ENCODE results near the gene EPHB3. TPM values are rescaled to one million over a fixed set of nuclear protein-coding genes. Genes with fewer than 3 reads are reported as not detected.

EPHB3 gene
- total RNA-seq, 2 experiments from 2014 or later: 0.19 to 0.22 TPM

- H3K4me1 Mint-ChIP-seq (ENCODE audit: low read depth): no peaks in the 10 kb centered on the region
- ATAC-seq (ENCODE audit: poor library complexity) (no peak), DNase-seq (no peak)
- Histone ChIP-seq H3K4me1 (ENCODE audit: insufficient read depth, low read length) (no peaks in the 10 kb centered on the region), H3K9me3 (ENCODE audit: control insufficient read depth in 1 of 2, insufficient read depth in 1 of 2, low read length in 2 of 2) (peaks cover 0 to 3% of the 10 kb centered on the region in 2 experiments), H3K36me3 (ENCODE audit: insufficient read depth, low read length) (no peaks in the 10 kb centered on the region), H3K27ac (ENCODE audit: low read depth in 1 of 2, low read length in 2 of 2) (no peak overlapping the region), H3K27me3 (ENCODE audit: control insufficient read depth in 1 of 2, insufficient read depth in 2 of 2, low read length in 2 of 2) (peaks cover 8 to 12% of the 10 kb centered on the region in 2 experiments), H3K4me3 (ENCODE audit: low read length) (no peak overlapping the region)
- intact Hi-C loops (cut with DNase I, micrococcal nuclease): no loop called here
- no peak for TF ChIP-seq CTCF (IDR thresholded peaks at IDR 0.05)
- POLR2A ChIA-PET: interaction anchor here (0.9 kb wide), 1 partner anchor 135 kb away, joined by 3 read pairs; the partner anchor contains the start of gene MAGEF1
- no peak overlapping the region for H3K4me3 Mint-ChIP-seq
- H3K9me3 Mint-ChIP-seq: no peaks in the 10 kb centered on the region
- H3K27ac Mint-ChIP-seq: no peak overlapping the region
- H3K27me3 Mint-ChIP-seq: peaks cover 21% of the 10 kb centered on the region
- CTCF ChIA-PET: interaction anchor here (1.1 to 1.4 kb wide), 2 partner anchors 15 to 63 kb away, joined by 3 to 4 read pairs; partner anchors contain the start of gene EPHB3
- no peaks in the 10 kb centered on the region for H3K36me3 Mint-ChIP-seq (ENCODE audit: low read depth)
Observed at GRCh38 chr3:184576457-184577240, 15.1 kb downstream of the EPHB3 start.

DNA sequence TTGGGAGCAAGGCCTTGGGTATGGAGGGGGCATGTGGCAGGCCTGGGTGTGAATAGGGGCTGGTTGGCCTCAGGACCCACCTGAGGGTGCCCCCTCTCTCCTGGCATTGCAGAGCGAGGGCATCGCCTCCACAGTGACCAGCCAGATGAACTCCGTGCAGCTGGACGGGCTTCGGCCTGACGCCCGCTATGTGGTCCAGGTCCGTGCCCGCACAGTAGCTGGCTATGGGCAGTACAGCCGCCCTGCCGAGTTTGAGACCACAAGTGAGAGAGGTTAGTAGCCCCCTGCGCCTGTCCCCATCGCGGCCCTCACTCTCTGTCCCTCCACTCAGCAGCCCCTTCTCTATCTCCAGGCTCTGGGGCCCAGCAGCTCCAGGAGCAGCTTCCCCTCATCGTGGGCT, 16.0 kb downstream of the EPHB3 start:
- ATAC-seq (ENCODE audit: poor library complexity) (no peak), DNase-seq (no peak)
- no peak for TF ChIP-seq CTCF (IDR thresholded peaks at IDR 0.05)
- H3K4me3 Mint-ChIP-seq: no peak overlapping the region
- H3K27ac Mint-ChIP-seq: no peak overlapping the region
- no peaks in the 10 kb centered on the region for H3K9me3 Mint-ChIP-seq
- H3K36me3 Mint-ChIP-seq (ENCODE audit: low read depth): no peaks in the 10 kb centered on the region
- Histone ChIP-seq H3K4me3 (ENCODE audit: low read length) (no peak overlapping the region), H3K4me1 (ENCODE audit: insufficient read depth, low read length) (no peaks in the 10 kb centered on the region), H3K9me3 (ENCODE audit: control insufficient read depth in 1 of 2, insufficient read depth in 1 of 2, low read length in 2 of 2) (peaks cover 0 to 3% of the 10 kb centered on the region in 2 experiments), H3K27ac (ENCODE audit: low read depth in 1 of 2, low read length in 2 of 2) (no peak overlapping the region), H3K36me3 (ENCODE audit: insufficient read depth, low read length) (no peaks in the 10 kb centered on the region), H3K27me3 (ENCODE audit: control insufficient read depth in 1 of 2, insufficient read depth in 2 of 2, low read length in 2 of 2) (peaks cover 12% of the 10 kb centered on the region in 2 experiments)
- ChIA-PET CTCF (interaction anchor here (1.1 to 1.4 kb wide), 2 partner anchors 16 to 64 kb away, joined by 3 to 4 read pairs; partner anchors contain the start of gene EPHB3), POLR2A (no interaction called here)
- H3K4me1 Mint-ChIP-seq (ENCODE audit: low read depth): no peaks in the 10 kb centered on the region
- intact Hi-C loops (cut with DNase I, micrococcal nuclease): no loop called here
- H3K27me3 Mint-ChIP-seq: peaks cover 18% of the 10 kb centered on the region

DNA sequence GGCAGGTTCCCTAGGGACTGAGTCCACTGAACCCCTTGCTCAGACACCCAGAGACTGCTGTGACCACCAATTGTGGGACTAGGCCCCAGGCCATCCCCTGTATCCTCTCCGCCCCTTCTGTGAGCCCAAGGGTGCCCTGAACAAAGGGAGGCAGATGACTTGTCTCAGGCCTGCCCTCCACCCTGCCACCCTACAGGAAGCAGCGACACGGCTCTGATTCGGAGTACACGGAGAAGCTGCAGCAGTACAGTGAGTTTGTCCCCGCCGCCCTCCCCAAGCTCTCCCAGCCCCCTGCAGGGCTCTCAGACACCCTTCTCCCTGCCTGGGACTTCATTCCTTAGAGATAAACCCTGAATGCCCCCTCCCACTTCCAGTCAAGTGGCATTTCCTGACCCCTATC, 16.6 kb downstream of the EPHB3 start:
- ChIA-PET CTCF (interaction anchor here (1.4 kb wide), 1 partner anchor 17 kb away, joined by 4 read pairs; the partner anchor contains the start of gene EPHB3), POLR2A (no interaction called here)
- Histone ChIP-seq H3K27ac (ENCODE audit: low read depth in 1 of 2, low read length in 2 of 2) (no peak overlapping the region), H3K36me3 (ENCODE audit: insufficient read depth, low read length) (no peaks in the 10 kb centered on the region), H3K4me3 (ENCODE audit: low read length) (no peak overlapping the region), H3K9me3 (ENCODE audit: control insufficient read depth in 1 of 2, insufficient read depth in 1 of 2, low read length in 2 of 2) (peaks cover 0 to 3% of the 10 kb centered on the region in 2 experiments), H3K4me1 (ENCODE audit: insufficient read depth, low read length) (peaks cover 5% of the 10 kb centered on the region), H3K27me3 (ENCODE audit: control insufficient read depth in 1 of 2, insufficient read depth in 2 of 2, low read length in 2 of 2) (peaks cover 17 to 19% of the 10 kb centered on the region in 2 experiments)
- no peak for DNase-seq
- TF ChIP-seq CTCF (IDR thresholded peaks at IDR 0.05): no peak
- Mint-ChIP-seq H3K27me3 (peaks cover 23% of the 10 kb centered on the region), H3K4me1 (ENCODE audit: low read depth) (no peaks in the 10 kb centered on the region), H3K36me3 (ENCODE audit: low read depth) (no peaks in the 10 kb centered on the region), H3K9me3 (no peaks in the 10 kb centered on the region), H3K27ac (no peak overlapping the region), H3K4me3 (no peak overlapping the region)
- intact Hi-C loops (cut with DNase I, micrococcal nuclease): no loop called here
- no peak for ATAC-seq (ENCODE audit: poor library complexity)
